PC-9 (cell line): ENCODE measurements around the gene IGF2R. TPM values are rescaled to one million over a fixed set of nuclear protein-coding genes. Genes with fewer than 3 reads are reported as not detected.

Experiments
- BruUV-seq: library from RNA; stranded (reverse); fragments of 400-500 nt; replicated peaks from 2 replicates; lab custom pipeline; 2021; lab: Mats Ljungman, UMichigan
- CTCF ChIA-PET: fragments of 300-600 bp; sonication (Branson Sonifier 250); formaldehyde crosslinking; loops from one replicate; lab custom pipeline; 2022; ENCODE audit warnings: antibody characterized with exemption; lab: Charles Lee
- POLR2A ChIA-PET: fragments of 300-600 bp; sonication (Branson Sonifier 250); formaldehyde crosslinking; loops from one replicate; lab custom pipeline; 2022; ENCODE audit warnings: antibody characterized with exemption; ENCODE audit not compliant: unreplicated experiment; lab: Charles Lee
- DNase-seq, 2 experiments: peaks; one replicate each; pipeline versions ENCODE4 v3.0.0 to v3.0.0-alpha.2; 2015 to 2022; ENCODE audit warnings: mixed read lengths in 1 of 2
- H2AFZ ChIP-seq: fragments of 200-600 bp; sonication (generic); 2 replicates; pipeline ENCODE4 v1.8.1; 2017; ENCODE audit warnings: antibody characterized with exemption
- H3F3A ChIP-seq: fragments of 200-600 bp; sonication (generic); 2 replicates; pipeline ENCODE4 v1.8.1; 2017; ENCODE audit warnings: antibody characterized with exemption, mild to moderate bottlenecking, low read depth; ENCODE audit not compliant: insufficient read depth
- H3K27ac ChIP-seq: fragments of 200-600 bp; sonication (generic); 2 replicates; pipeline ENCODE4 v1.6.1; 2016; ENCODE audit warnings: mixed run types
- H3K27me3 ChIP-seq: fragments of 200-600 bp; sonication (generic); 2 replicates; pipeline ENCODE4 v1.6.1; 2016; ENCODE audit warnings: low read depth, mixed run types; ENCODE audit not compliant: insufficient read depth
- H3K36me3 ChIP-seq: fragments of 200-600 bp; sonication (generic); 2 replicates; pipeline ENCODE4 v1.6.1; 2016; ENCODE audit warnings: low read depth, mixed run types
- H3K4me1 ChIP-seq: fragments of 200-600 bp; sonication (generic); replicated peaks from 2 replicates; pipeline ENCODE4 v1.6.1; 2016; ENCODE audit warnings: mixed run types; ENCODE audit not compliant: insufficient read depth
- H3K4me2 ChIP-seq: fragments of 200-600 bp; sonication (generic); 2 replicates; pipeline ENCODE4 v1.6.1; 2017; ENCODE audit warnings: mixed run types
- H3K4me3 ChIP-seq: fragments of 200-600 bp; sonication (generic); 2 replicates; pipeline ENCODE4 v1.6.1; 2016; ENCODE audit warnings: mixed run types
- H3K79me2 ChIP-seq: fragments of 200-600 bp; sonication (generic); 2 replicates; pipeline ENCODE4 v1.6.1; 2017; ENCODE audit warnings: low read depth, mixed run types
- H3K9me2 ChIP-seq: fragments of 200-600 bp; sonication (generic); 2 replicates; pipeline ENCODE4 v1.8.1; 2017; ENCODE audit warnings: mild to moderate bottlenecking; ENCODE audit not compliant: insufficient read depth
- H3K9me3 ChIP-seq: fragments of 200-600 bp; sonication (generic); 2 replicates; pipeline ENCODE4 v1.8.1; 2016; ENCODE audit warnings: low read depth; ENCODE audit not compliant: insufficient read depth
- H4K20me1 ChIP-seq: fragments of 200-600 bp; sonication (generic); 2 replicates; pipeline ENCODE4 v1.8.1; 2017; ENCODE audit not compliant: insufficient read depth
- CTCF ChIP-seq: fragments of 200-600 bp; sonication (generic); conservative IDR thresholded peaks from 2 replicates; pipeline ENCODE4 v1.6.1; 2017; ENCODE audit warnings: mixed run types, antibody characterized with exemption, mild to moderate bottlenecking, moderate library complexity
- EZH2 ChIP-seq: fragments of 200-600 bp; sonication (generic); IDR thresholded peaks from 2 replicates; pipeline ENCODE4 v1.8.0; 2017; ENCODE audit warnings: antibody characterized with exemption, low read depth
- intact Hi-C: fragments of 100-400 bp; cut with micrococcal nuclease; formaldehyde crosslinking; loops from one replicate; pipeline ENCODE4 v1.10.0; 2022; ENCODE audit not compliant: unreplicated experiment
- total RNA-seq: library from RNA; stranded (reverse); gene quantifications from 2 replicates; pipeline ENCODE4 v1.2.3, GENCODE V29; 2021

Gene IGF2R
- total RNA-seq, 1 experiment from 2014 or later, result 53.1 TPM

GRCh38 chr6:159989492-159990480 is 20.9 kb downstream of the IGF2R start:
- TF ChIP-seq EZH2 (no peak), CTCF (no peak)
- H3K9me3 ChIP-seq, result no peaks in the 10 kb centered on the region
- intact Hi-C loops, result no loop called here
- no peaks in the 10 kb centered on the region for H3K27me3 ChIP-seq
- H4K20me1 ChIP-seq, result peaks cover 9% of the 10 kb centered on the region
- H3K4me2 ChIP-seq, result no peak overlapping the region
- no peaks in the 10 kb centered on the region for H3K9me2 ChIP-seq
- ChIA-PET CTCF (interaction anchor here (0.6 kb wide), 2 partner anchors 429 to 885 kb away, joined by 4 to 8 read pairs; no protein-coding TSS in a partner anchor), POLR2A (no interaction called here)
- H3K4me1 ChIP-seq, result no peaks in the 10 kb centered on the region
- no peak for DNase-seq
- H3K79me2 ChIP-seq, result peaks cover 80% of the 10 kb centered on the region
- no TSS peak for BruUV-seq
- H3K27ac ChIP-seq, result no peak overlapping the region
- H2AFZ ChIP-seq, result no peak overlapping the region
- no peaks in the 10 kb centered on the region for H3F3A ChIP-seq
- H3K4me3 ChIP-seq, result no peak overlapping the region
- H3K36me3 ChIP-seq, result 0 out of 2 replicates have a peak, but pooled peaks cover 8% of the 10 kb centered on the region

GRCh38 chr6:159992366-159992765 is 23.5 kb downstream of the IGF2R start:
- Histone ChIP-seq H3K9me3 (no peaks in the 10 kb centered on the region), H3K4me3 (no peak overlapping the region), H3K79me2 (peaks cover 75% of the 10 kb centered on the region), H4K20me1 (no peaks in the 10 kb centered on the region; the same call in 1 of the 2 replicates), H3K4me1 (no peaks in the 10 kb centered on the region), H2AFZ (no peak overlapping the region), H3F3A (no peaks in the 10 kb centered on the region), H3K27me3 (no peaks in the 10 kb centered on the region), H3K9me2 (no peaks in the 10 kb centered on the region), H3K4me2 (no peak overlapping the region), H3K36me3 (0 out of 2 replicates have a peak, but pooled peaks cover 11% of the 10 kb centered on the region), H3K27ac (no peak overlapping the region)
- TF ChIP-seq CTCF, result no peak
- TF ChIP-seq EZH2, result no peak
- intact Hi-C loops, result no loop called here
- DNase-seq, result no peak
- no TSS peak for BruUV-seq
- ChIA-PET CTCF (no interaction called here), POLR2A (no interaction called here)

GRCh38 chr6:159995405-159995804 is 26.5 kb downstream of the IGF2R start:
- CTCF ChIA-PET, result no interaction called here

More at GRCh38 chr6:159995405-159995804, 26.5 kb downstream of the IGF2R start:
- Histone ChIP-seq H3K9me3 (no peaks in the 10 kb centered on the region), H3K4me1 (no peaks in the 10 kb centered on the region), H3K27me3 (no peaks in the 10 kb centered on the region), H3K9me2 (no peaks in the 10 kb centered on the region), H3K27ac (no peak overlapping the region), H3K4me3 (no peak overlapping the region), H3K4me2 (no peak overlapping the region), H2AFZ (no peak overlapping the region), H3K36me3 (peaks cover 16% of the 10 kb centered on the region; the same call in 1 of the 2 replicates), H3K79me2 (peaks cover 61% of the 10 kb centered on the region), H4K20me1 (peaks cover 5% of the 10 kb centered on the region; the same call in 1 of the 2 replicates), H3F3A (no peaks in the 10 kb centered on the region)
- intact Hi-C loops, result no loop called here
- TF ChIP-seq EZH2 (no peak), CTCF (no peak)
- no peak for DNase-seq
- no TSS peak for BruUV-seq
- POLR2A ChIA-PET, result no interaction called here
